ENCODE results near the gene THRSP. TPM values are rescaled to one million over a fixed set of nuclear protein-coding genes. Genes with fewer than 3 reads are reported as not detected.

The THRSP gene
- total and polyA plus RNA-seq, 2 of the 8 experiments (the other 6 are each of a cell fraction or from before 2014, with no cell fraction given) = 0.11 TPM; not detected in 1

DNA sequence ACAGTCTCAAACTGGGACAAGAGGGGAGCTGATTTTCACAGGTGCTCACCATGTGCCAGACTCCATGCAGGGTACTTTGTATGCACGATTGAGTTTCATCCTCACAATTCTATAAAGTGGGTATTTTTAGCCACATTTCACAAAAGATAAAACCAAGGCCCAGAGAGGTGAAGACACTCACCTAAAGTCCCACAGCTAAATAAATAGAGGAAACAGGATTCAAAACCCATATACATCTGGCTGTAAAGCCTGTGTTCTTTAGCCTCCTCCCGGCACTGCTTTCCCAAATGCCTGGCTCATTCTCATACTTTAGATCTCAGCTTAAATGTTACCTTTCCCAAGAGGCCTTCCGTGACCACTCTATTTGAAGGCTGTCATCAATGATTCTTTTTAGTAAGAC is 27.3 kb upstream of the THRSP start (continued):
- TF ChIP-seq, protein P1, sequence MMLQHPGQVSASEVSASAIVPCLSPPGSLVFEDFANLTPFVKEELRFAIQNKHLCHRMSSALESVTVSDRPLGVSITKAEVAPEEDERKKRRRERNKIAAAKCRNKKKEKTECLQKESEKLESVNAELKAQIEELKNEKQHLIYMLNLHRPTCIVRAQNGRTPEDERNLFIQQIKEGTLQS (IDR thresholded peaks at IDR 0.05; ENCODE audit: insufficient read depth, low read depth, low read length) = no peak
- TF ChIP-seq CHD2 (IDR thresholded peaks at IDR 0.05; ENCODE audit: low read length) = no peak
- no peak for TF ChIP-seq POLR2A (IDR thresholded peaks at IDR 0.05; ENCODE audit: control extremely low read depth in 1 of 2, low read depth in 2 of 2, low read length in 2 of 2)
- TF ChIP-seq GABPA (IDR thresholded peaks at IDR 0.05; ENCODE audit: borderline replicate concordance, insufficient read depth, low read length) = no peak
